Measurements from ENCODE around the gene JMJD8. TPM values are rescaled to one million over a fixed set of nuclear protein-coding genes. Genes with fewer than 3 reads are reported as not detected.

JMJD8 gene
- total and polyA plus RNA-seq, 12 donors: 50.8 to 137 (median 93.1) TPM

GRCh38 chr16:707062-707538 is 23.0 kb upstream of the JMJD8 start:
- WGBS, 4 donors: 37 to 48% (median 43%) methylated on average over 10 to 14 of the region's 14 CpGs; no CpG with 5 or more reads in 1 of the 4 donors
- Histone ChIP-seq H3K27ac (peak overlapping the region in 1 of 5 donors; percentile 17), H3K4me1 (replicated peaks in 1 of 2) (no peaks in the 10 kb centered on the region), H3K9me3 (replicated peaks in 1 of 3) (no peaks in the 10 kb centered on the region), H3K36me3 (replicated peaks in 1 of 2) (no peaks in the 10 kb centered on the region), H3K4me3 (no peak overlapping the region), H3K27me3 (peaks cover 52% of the 10 kb centered on the region)
- TF ChIP-seq CTCF (IDR thresholded peaks at IDR 0.05) (no peak), POLR2A (IDR thresholded peaks at IDR 0.05) (no peak)
- peak in 1 of 7 donors; percentile 89 for DNase-seq
- intact Hi-C loops (cut with DNase I): loop anchor here in 1 of 2 donors (5.0 kb wide), 1 partner anchor 75 kb away; no protein-coding TSS in a partner anchor

GRCh38 chr16:706189-707061 is 22.3 kb upstream of the JMJD8 start:
- H3K4me3 ChIP-seq: no peak overlapping the region
- TF ChIP-seq CTCF (IDR thresholded peaks at IDR 0.05) (no peak), POLR2A (IDR thresholded peaks at IDR 0.05) (no peak)
- WGBS, 4 donors: 5 to 6% (median 5%) methylated on average over 20 to 49 of the region's 49 CpGs; no CpG with 5 or more reads in 1 of the 4 donors
- H3K4me1 ChIP-seq (replicated peaks in 1 of 2): no peaks in the 10 kb centered on the region
- peaks cover 58% of the 10 kb centered on the region for H3K27me3 ChIP-seq
- intact Hi-C loops (cut with DNase I): loop anchor here in 1 of 2 donors (5.0 kb wide), 1 partner anchor 76 kb away; no protein-coding TSS in a partner anchor
- H3K27ac ChIP-seq: peak overlapping the region in 1 of 5 donors; percentile 44
- no peak for DNase-seq
- no peaks in the 10 kb centered on the region for H3K36me3 ChIP-seq (replicated peaks in 1 of 2)
- no peaks in the 10 kb centered on the region for H3K9me3 ChIP-seq (replicated peaks in 1 of 3)

GRCh38 chr16:705431-706188 is 21.5 kb upstream of the JMJD8 start, which contains the start of gene FBXL16:
FBXL16 (minus strand) TSS chr16:705801; CDS start chr16:697405, 8,396 bp downstream.
- peaks cover 60% of the 10 kb centered on the region for H3K27me3 ChIP-seq
- H3K4me1 ChIP-seq (replicated peaks in 1 of 2): peaks cover 3 to 4% of the 10 kb centered on the region in 2 donors
- intact Hi-C loops (cut with DNase I): loop anchor here in 1 of 2 donors (5.0 kb wide), 1 partner anchor 77 kb away; no protein-coding TSS in a partner anchor
- H3K4me3 ChIP-seq: no peak within 1 kb of the TSS
- H3K9me3 ChIP-seq (replicated peaks in 1 of 3): no peaks in the 10 kb centered on the region
- H3K27ac ChIP-seq: peak within 1 kb of the TSS in 1 of 5 donors; percentile 52
- H3K36me3 ChIP-seq (replicated peaks in 1 of 2): no peaks in the 10 kb centered on the region
- 0 to 1% (median 1%) methylated on average over 1 to 115 of the region's 115 CpGs; no CpG with 5 or more reads in 1 of the 4 donors for WGBS, 4 donors
- TF ChIP-seq CTCF (IDR thresholded peaks at IDR 0.05): no peak
- TF ChIP-seq POLR2A (IDR thresholded peaks at IDR 0.05): no peak
- DNase-seq: no peak

Data from adrenal gland (tissue), 12 donors.